ENCODE measurements around the gene FAM124B. TPM values are rescaled to one million over a fixed set of nuclear protein-coding genes. Genes with fewer than 3 reads are reported as not detected.

The FAM124B gene
- total and polyA plus RNA-seq, 2 experiments from 2014 or later: 0.17 TPM; not detected in 1

DNA sequence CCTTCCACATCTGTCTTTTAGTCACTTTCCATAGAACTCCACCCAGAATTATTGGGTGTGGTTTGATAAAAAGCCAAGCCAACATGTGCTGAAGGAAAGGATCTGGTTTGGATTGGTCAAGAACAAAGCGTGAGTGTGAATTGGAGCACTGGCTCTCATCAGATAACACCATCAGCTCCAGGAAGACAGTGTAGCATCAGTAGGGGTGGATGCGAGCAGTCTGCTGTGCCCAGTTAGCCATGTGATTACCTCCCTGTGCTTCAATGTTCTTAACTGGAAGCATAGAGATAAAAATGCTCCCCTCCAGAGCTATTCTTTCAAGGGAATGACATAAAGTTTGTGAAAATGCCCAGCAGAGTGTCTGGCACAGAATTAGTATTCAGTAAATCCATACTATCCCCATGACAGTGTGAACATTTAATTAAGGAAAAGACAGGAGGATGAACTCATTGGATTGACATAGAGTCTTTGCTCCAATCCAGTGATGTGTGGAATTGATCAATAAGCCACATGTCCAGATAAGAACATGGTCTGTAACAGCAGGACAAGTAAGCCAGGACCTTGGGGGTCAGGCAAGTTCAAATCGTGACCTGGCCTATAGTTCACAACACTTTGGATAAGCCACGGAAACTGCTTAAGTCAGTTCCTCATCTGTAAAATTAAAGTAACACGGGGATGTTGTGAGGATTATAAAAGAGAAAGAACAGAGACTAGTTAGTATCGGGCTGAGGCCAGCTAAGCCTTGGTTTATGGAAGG lies 68.0 kb downstream of the FAM124B start:
- Histone ChIP-seq H3K36me3 (replicated peaks; ENCODE audit: insufficient read depth, low read depth) (no peaks in the 10 kb centered on the region), H3K4me1 (ENCODE audit: insufficient read depth) (no peaks in the 10 kb centered on the region), H3K4me2 (no peak overlapping the region), H4K20me1 (ENCODE audit: insufficient read depth, poor library complexity, severe bottlenecking) (no peaks in the 10 kb centered on the region), H3K4me3 (no peak overlapping the region), H3K9me2 (replicated peaks; ENCODE audit: insufficient read depth) (no peaks in the 10 kb centered on the region), H2AFZ (no peak overlapping the region), H3K9me3 (ENCODE audit: low read depth) (no peaks in the 10 kb centered on the region), H3K27me3 (no peaks in the 10 kb centered on the region), H3K79me2 (no peaks in the 10 kb centered on the region), H3K27ac (no peak overlapping the region)
- TF ChIP-seq, protein P1, sequence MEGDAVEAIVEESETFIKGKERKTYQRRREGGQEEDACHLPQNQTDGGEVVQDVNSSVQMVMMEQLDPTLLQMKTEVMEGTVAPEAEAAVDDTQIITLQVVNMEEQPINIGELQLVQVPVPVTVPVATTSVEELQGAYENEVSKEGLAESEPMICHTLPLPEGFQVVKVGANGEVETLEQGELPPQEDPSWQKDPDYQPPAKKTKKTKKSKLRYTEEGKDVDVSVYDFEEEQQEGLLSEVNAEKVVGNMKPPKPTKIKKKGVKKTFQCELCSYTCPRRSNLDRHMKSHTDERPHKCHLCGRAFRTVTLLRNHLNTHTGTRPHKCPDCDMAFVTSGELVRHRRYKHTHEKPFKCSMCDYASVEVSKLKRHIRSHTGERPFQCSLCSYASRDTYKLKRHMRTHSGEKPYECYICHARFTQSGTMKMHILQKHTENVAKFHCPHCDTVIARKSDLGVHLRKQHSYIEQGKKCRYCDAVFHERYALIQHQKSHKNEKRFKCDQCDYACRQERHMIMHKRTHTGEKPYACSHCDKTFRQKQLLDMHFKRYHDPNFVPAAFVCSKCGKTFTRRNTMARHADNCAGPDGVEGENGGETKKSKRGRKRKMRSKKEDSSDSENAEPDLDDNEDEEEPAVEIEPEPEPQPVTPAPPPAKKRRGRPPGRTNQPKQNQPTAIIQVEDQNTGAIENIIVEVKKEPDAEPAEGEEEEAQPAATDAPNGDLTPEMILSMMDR (IDR thresholded peaks at IDR 0.05; ENCODE audit: poor library complexity): no peak
- TF ChIP-seq EZH2 (IDR thresholded peaks at IDR 0.05; ENCODE audit: borderline replicate concordance) (no peak), EZH2phosphoT487 (IDR thresholded peaks at IDR 0.05; ENCODE audit: low read depth, severe bottlenecking, unreplicated experiment) (no peak)
- 49% methylated on average over 6 of the region's 6 CpGs for WGBS (ENCODE audit: low lambda C conversion rate, missing lambda C conversion rate)
- DNase-seq (ENCODE audit: low spot score): no peak

DNA sequence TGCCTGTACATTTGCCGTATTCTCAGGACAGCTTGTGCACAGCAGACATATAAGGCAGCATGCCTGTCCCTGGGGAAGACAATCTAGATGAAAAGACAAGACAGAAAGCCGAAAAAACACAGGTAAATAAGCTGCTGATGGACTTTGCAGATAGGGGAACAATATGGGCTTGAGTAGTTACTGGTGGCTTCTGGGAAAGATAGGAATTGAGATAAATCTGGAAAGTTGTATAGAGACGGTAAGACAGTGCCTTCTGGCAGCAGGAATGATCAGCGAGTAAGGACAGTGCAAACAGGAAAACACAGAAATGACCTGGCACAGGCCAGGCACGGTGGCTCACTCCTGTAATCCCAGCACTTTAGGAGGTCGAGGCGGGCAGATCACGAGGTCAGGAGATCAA lies 70.2 kb downstream of the FAM124B start:
- no peaks in the 10 kb centered on the region for H3K79me2 ChIP-seq
- no peaks in the 10 kb centered on the region for H3K27me3 ChIP-seq
- WGBS (ENCODE audit: low lambda C conversion rate, missing lambda C conversion rate): 48% methylated on average over 8 of the region's 8 CpGs
- no peaks in the 10 kb centered on the region for H4K20me1 ChIP-seq (ENCODE audit: insufficient read depth, poor library complexity, severe bottlenecking)
- H3K4me1 ChIP-seq (ENCODE audit: insufficient read depth): no peaks in the 10 kb centered on the region
- no peak for DNase-seq (ENCODE audit: low spot score)
- H3K27ac ChIP-seq: no peak overlapping the region
- no peaks in the 10 kb centered on the region for H3K9me3 ChIP-seq (ENCODE audit: low read depth)
- no peak overlapping the region for H3K4me2 ChIP-seq
- H3K9me2 ChIP-seq (replicated peaks; ENCODE audit: insufficient read depth): no peaks in the 10 kb centered on the region
- H3K4me3 ChIP-seq: no peak overlapping the region
- TF ChIP-seq, protein P1 (IDR thresholded peaks at IDR 0.05; ENCODE audit: poor library complexity): no peak
- TF ChIP-seq EZH2phosphoT487 (IDR thresholded peaks at IDR 0.05; ENCODE audit: low read depth, severe bottlenecking, unreplicated experiment) (no peak), EZH2 (IDR thresholded peaks at IDR 0.05; ENCODE audit: borderline replicate concordance) (no peak)
- H3K36me3 ChIP-seq (replicated peaks; ENCODE audit: insufficient read depth, low read depth): no peaks in the 10 kb centered on the region
- H2AFZ ChIP-seq: no peak overlapping the region

DNA sequence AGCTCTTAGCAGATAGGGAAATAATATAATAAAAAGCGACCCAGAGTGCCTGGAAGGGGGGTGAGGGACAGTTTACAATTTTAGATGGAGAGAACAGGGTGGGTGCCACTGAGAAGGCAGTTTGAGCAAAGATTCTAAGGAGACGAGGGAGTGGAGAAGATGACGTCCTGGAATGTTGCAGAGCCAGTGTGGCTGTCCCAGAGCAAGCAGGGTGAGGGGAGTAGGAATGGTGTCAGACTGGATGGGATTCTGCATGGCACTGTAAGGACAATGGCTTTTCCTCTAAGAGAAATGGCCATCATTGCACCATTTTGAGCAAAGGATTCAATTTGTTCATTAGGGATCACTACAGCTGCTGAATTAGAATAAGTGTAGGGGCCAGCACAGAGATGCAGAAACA lies 73.1 kb downstream of the FAM124B start:
- no peak overlapping the region for H2AFZ ChIP-seq
- H3K36me3 ChIP-seq (replicated peaks; ENCODE audit: insufficient read depth, low read depth): no peaks in the 10 kb centered on the region
- H3K9me3 ChIP-seq (ENCODE audit: low read depth): no peaks in the 10 kb centered on the region
- no peaks in the 10 kb centered on the region for H4K20me1 ChIP-seq (ENCODE audit: insufficient read depth, poor library complexity, severe bottlenecking)
- peaks cover 2% of the 10 kb centered on the region for H3K27me3 ChIP-seq
- H3K4me3 ChIP-seq: no peak overlapping the region
- 75% methylated on average over 3 of the region's 3 CpGs for WGBS (ENCODE audit: low lambda C conversion rate, missing lambda C conversion rate)
- no peak overlapping the region for H3K27ac ChIP-seq
- H3K4me1 ChIP-seq (ENCODE audit: insufficient read depth): no peaks in the 10 kb centered on the region
- TF ChIP-seq, protein P1 (IDR thresholded peaks at IDR 0.05; ENCODE audit: poor library complexity): no peak
- TF ChIP-seq EZH2phosphoT487 (IDR thresholded peaks at IDR 0.05; ENCODE audit: low read depth, severe bottlenecking, unreplicated experiment) (no peak), EZH2 (IDR thresholded peaks at IDR 0.05; ENCODE audit: borderline replicate concordance) (no peak)
- no peak for DNase-seq (ENCODE audit: low spot score)
- no peaks in the 10 kb centered on the region for H3K9me2 ChIP-seq (replicated peaks; ENCODE audit: insufficient read depth)
- H3K4me2 ChIP-seq: no peak overlapping the region
- no peaks in the 10 kb centered on the region for H3K79me2 ChIP-seq

Other genes with a start within 250 kb of the FAM124B start
- 63.9 and 79.0 TPM in 2 replicates for gene CUL3, start 183.3 kb upstream of the FAM124B start, total RNA-seq
- 54.9 and 66.4 TPM in 2 replicates for gene CUL3, start 183.3 kb upstream of the FAM124B start, polyA plus RNA-seq